T-cell (primary cell): ENCODE measurements around the gene DSCAM. TPM values are rescaled to one million over a fixed set of nuclear protein-coding genes. Genes with fewer than 3 reads are reported as not detected.
"Not testable (repeated sequence)": the region's sequence is repeated elsewhere in the genome, so short reads cannot be mapped to it uniquely, and the experiment has no call there.

ENCODE experiments used
- ATAC-seq, 4 experiments: fragments of 200-7000 bp in 3 of 4; fragments of 150-1000 bp in 1 of 4; cut with Tn5 transposase; replicated peaks in 1 of 4; 1 replicate in 3 of 4; 2 replicates in 1 of 4; pipeline ENCODE4 v1.10.0; 2021; ENCODE audit warnings: moderate library complexity in 3 of 4, mild to moderate bottlenecking in 2 of 4, moderate number of reproducible peaks in 1 of 4
- CTCF ChIA-PET, 2 donors: fragments of 300-600 bp; sonication (Branson Sonifier 250); formaldehyde crosslinking; loops; one replicate each; lab custom pipeline; 2022; ENCODE audit warnings: antibody characterized with exemption in 2 of 2; lab: Charles Lee
- POLR2A ChIA-PET, 2 donors: fragments of 300-600 bp; sonication (Branson Sonifier 250); formaldehyde crosslinking; loops; one replicate each; lab custom pipeline; 2022; ENCODE audit warnings: antibody characterized with exemption in 2 of 2; lab: Charles Lee
- DNase-seq, 35 experiments: peaks; one replicate each; pipeline versions ENCODE4 v3.0.0 to v3.0.0-alpha.2; 2013 to 2023
- H3K27ac ChIP-seq: one replicate; pipeline ENCODE4 v1.5.1; 2013; ENCODE audit warnings: low read length
- H3K27me3 ChIP-seq, 2 experiments: replicated peaks in 1 of 2; 1 replicate in 1 of 2; 2 replicates in 1 of 2; pipeline versions ENCODE4 v1.6.1 to v1.7.0; 2013; ENCODE audit warnings: low read length in 1 of 2, mixed read lengths in 1 of 2; ENCODE audit not compliant: control insufficient read depth in 2 of 2, insufficient read depth in 2 of 2; ENCODE audit errors: extremely low read depth in 1 of 2
- H3K36me3 ChIP-seq, 2 donors: 1 replicate in 1 of 2; 2 replicates in 1 of 2; pipeline versions ENCODE4 v1.6.1 to v1.7.0; 2013; ENCODE audit warnings: low read length in 1 of 2; ENCODE audit not compliant: control insufficient read depth in 2 of 2, insufficient read depth in 1 of 2; ENCODE audit errors: extremely low read depth in 1 of 2
- H3K4me1 ChIP-seq, 2 experiments: 1 replicate in 1 of 2; 2 replicates in 1 of 2; pipeline versions ENCODE4 v1.6.1 to v1.7.0; 2013; ENCODE audit warnings: low read length in 2 of 2, mixed read lengths in 1 of 2; ENCODE audit not compliant: insufficient read depth in 2 of 2, control insufficient read depth in 1 of 2; ENCODE audit errors: extremely low read depth in 1 of 2
- H3K4me3 ChIP-seq, 2 donors: 1 replicate in 1 of 2; 2 replicates in 1 of 2; pipeline versions ENCODE4 v1.5.1 to v1.7.0; 2013; ENCODE audit warnings: mild to moderate bottlenecking in 2 of 2, low read length in 1 of 2, moderate library complexity in 1 of 2; ENCODE audit not compliant: control insufficient read depth in 1 of 2; ENCODE audit errors: extremely low read depth in 1 of 2
- H3K9me3 ChIP-seq: 2 replicates; pipeline ENCODE4 v1.7.0; 2013
- H3K27ac Mint-ChIP-seq, 2 donors: one replicate each; pipeline ENCODE4 v1.8.0; 2020 to 2021; ENCODE audit warnings: mild to moderate bottlenecking in 2 of 2, mixed read lengths in 2 of 2
- H3K27me3 Mint-ChIP-seq, 2 donors: one replicate each; pipeline ENCODE4 v1.8.0; 2021 to 2022; ENCODE audit warnings: mixed read lengths in 2 of 2
- H3K36me3 Mint-ChIP-seq: one replicate; pipeline ENCODE4 v1.8.0; 2021; ENCODE audit warnings: mixed read lengths
- H3K4me1 Mint-ChIP-seq, 3 donors: one replicate each; pipeline ENCODE4 v1.8.0; 2020 to 2022; ENCODE audit warnings: mixed read lengths in 3 of 3, mild to moderate bottlenecking in 1 of 3
- H3K4me3 Mint-ChIP-seq, 3 donors: one replicate each; pipeline ENCODE4 v1.8.0; 2020 to 2022; ENCODE audit warnings: mild to moderate bottlenecking in 3 of 3, mixed read lengths in 3 of 3, moderate library complexity in 3 of 3
- H3K9me3 Mint-ChIP-seq, 3 donors: one replicate each; pipeline ENCODE4 v1.8.0; 2020 to 2022; ENCODE audit warnings: mixed read lengths in 3 of 3
- WGBS: methylation state at CpG from one replicate; pipeline ENCODE4 v1.1.5; 2013; ENCODE audit warnings: missing lambda C conversion rate; ENCODE audit not compliant: insufficient coverage; 5-methylcytosine and 5-hydroxymethylcytosine counted together
- total RNA-seq, 35 experiments: library from RNA in 6 of 35; stranded (reverse) in 6 of 35; fragments of 120-200 nt in 1 of 35; gene quantifications; one replicate each; pipeline versions ENCODE4 v1.2.1 to v1.2.4 and lab custom pipeline; 2013 to 2026

The DSCAM gene
- total RNA-seq, 5 donors from 2014 or later (not counting 1 experiment from before 2014, with no cell fraction given): not detected

DNA sequence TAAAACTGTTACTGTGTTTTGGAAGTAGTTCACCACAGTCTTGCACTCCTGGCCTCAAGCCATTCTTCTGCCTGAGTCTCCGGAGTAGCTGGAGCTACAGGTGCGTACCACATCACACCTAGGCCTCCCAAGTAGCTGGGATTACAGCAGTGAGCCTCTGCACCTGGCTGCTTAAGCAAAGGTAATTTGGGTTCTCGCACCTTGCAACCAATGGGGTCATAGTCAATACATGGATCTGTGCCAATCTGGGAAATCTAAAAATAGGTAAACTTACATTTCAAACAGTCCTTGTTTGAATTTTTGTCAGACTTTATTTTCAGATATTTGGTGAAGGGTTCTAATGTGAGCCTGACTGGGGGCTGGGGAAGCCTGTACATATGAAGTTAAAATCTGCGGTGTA, 513.2 kb downstream of the DSCAM start:
- H3K4me1 Mint-ChIP-seq: no peaks in the 10 kb centered on the region
- CTCF ChIA-PET: no interaction called here

DNA sequence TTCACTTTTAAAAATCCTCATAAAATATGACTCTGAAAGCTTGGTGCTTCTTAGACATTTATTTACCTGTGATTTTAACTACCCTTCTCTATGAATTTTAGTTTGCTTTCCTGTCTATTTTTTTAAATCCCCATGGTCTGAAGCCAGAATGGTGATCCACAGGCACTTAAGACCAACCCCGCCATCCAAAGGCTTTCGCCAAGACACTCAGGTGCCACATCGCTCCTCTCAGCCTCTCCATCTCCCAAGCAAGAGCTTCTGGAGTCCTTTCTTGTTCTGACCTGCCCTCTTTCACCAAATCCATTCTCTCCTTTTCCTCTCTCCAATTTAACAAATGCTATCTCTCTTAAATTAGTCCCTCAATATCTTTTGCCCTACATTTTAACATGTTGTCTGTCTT, 515.2 kb downstream of the DSCAM start:
- no peaks in the 10 kb centered on the region for H3K4me1 ChIP-seq
- no peaks in the 10 kb centered on the region for H3K9me3 ChIP-seq
- Mint-ChIP-seq H3K36me3 (no peaks in the 10 kb centered on the region), H3K4me1 (no peaks in the 10 kb centered on the region), H3K9me3 (peaks cover 2 to 8% (median 4%) of the 10 kb centered on the region in 3 donors), H3K27me3 (no peaks in the 10 kb centered on the region), H3K4me3 (no peak overlapping the region), H3K27ac (no peak overlapping the region)
- WGBS: 81% methylated on average over 3 of the region's 3 CpGs
- CTCF ChIA-PET: no interaction called here
- no peaks in the 10 kb centered on the region for H3K27me3 ChIP-seq
- POLR2A ChIA-PET: no interaction called here
- H3K27ac ChIP-seq: no peak overlapping the region
- ATAC-seq (no peak), DNase-seq (no peak)
- H3K36me3 ChIP-seq: no peaks in the 10 kb centered on the region
- H3K4me3 ChIP-seq: no peak overlapping the region

More for the DNA sequence above, 513.2 kb downstream of the DSCAM start:
- H3K27ac ChIP-seq: no peak overlapping the region
- no peak for DNase-seq
- H3K27ac Mint-ChIP-seq: no peak overlapping the region
- no peak for ATAC-seq
- H3K4me1 ChIP-seq: no peaks in the 10 kb centered on the region
- no peaks in the 10 kb centered on the region for H3K36me3 ChIP-seq
- no peak overlapping the region for H3K4me3 ChIP-seq
- H3K9me3 Mint-ChIP-seq: peaks cover 3 to 6% (median 4%) of the 10 kb centered on the region in 3 donors
- no peaks in the 10 kb centered on the region for H3K27me3 Mint-ChIP-seq
- POLR2A ChIA-PET: no interaction called here
- no peaks in the 10 kb centered on the region for H3K9me3 ChIP-seq
- WGBS: 96% methylated on average over 3 of the region's 4 CpGs
- H3K27me3 ChIP-seq: no peaks in the 10 kb centered on the region
- no peaks in the 10 kb centered on the region for H3K36me3 Mint-ChIP-seq
- no peak overlapping the region for H3K4me3 Mint-ChIP-seq

DNA sequence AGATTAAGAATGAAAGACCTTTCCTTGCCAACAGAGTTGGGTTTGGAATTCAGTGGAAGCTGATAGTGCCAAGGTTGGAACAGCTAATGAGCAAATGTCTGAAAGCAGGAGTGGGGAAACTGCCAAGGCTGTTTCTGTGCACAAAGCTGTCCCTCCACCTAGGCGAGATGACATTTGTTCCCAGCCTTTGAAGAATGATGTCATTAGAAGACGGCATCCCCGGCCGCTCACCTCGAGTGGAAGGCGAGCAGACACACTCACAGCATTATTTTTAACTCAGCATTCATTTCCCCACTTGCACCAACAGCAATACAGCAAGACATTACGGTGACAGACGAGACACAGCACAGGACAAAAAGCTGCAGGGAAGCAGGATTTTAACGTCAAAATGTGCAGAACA, 515.8 kb downstream of the DSCAM start:
- Mint-ChIP-seq H3K27me3 (no peaks in the 10 kb centered on the region), H3K4me1 (no peaks in the 10 kb centered on the region), H3K36me3 (no peaks in the 10 kb centered on the region), H3K4me3 (no peak overlapping the region), H3K9me3 (peaks cover 7 to 8% (median 8%) of the 10 kb centered on the region in 3 donors), H3K27ac (no peak overlapping the region)
- DNase-seq (no peak), ATAC-seq (no peak)
- Histone ChIP-seq H3K36me3 (no peaks in the 10 kb centered on the region), H3K4me1 (no peaks in the 10 kb centered on the region), H3K4me3 (no peak overlapping the region), H3K27ac (no peak overlapping the region), H3K9me3 (no peaks in the 10 kb centered on the region), H3K27me3 (no peaks in the 10 kb centered on the region)
- ChIA-PET CTCF (no interaction called here), POLR2A (no interaction called here)
- 66% methylated on average over 5 of the region's 9 CpGs for WGBS

- no peak overlapping the region for H3K27ac Mint-ChIP-seq
- no peaks in the 10 kb centered on the region for H3K27me3 ChIP-seq
- no peak overlapping the region for H3K4me3 ChIP-seq
- no peaks in the 10 kb centered on the region for H3K9me3 ChIP-seq
- ChIA-PET CTCF (no interaction called here), POLR2A (no interaction called here)
- H3K4me1 ChIP-seq: no peaks in the 10 kb centered on the region
- no peak for DNase-seq
- WGBS: no CpG with 5 or more reads among the region's 1 CpG
- no peak for ATAC-seq
- H3K9me3 Mint-ChIP-seq: peaks cover 8 to 19% (median 17%) of the 10 kb centered on the region in 3 donors
- no peaks in the 10 kb centered on the region for H3K4me1 Mint-ChIP-seq
- no peaks in the 10 kb centered on the region for H3K36me3 Mint-ChIP-seq
- no peaks in the 10 kb centered on the region for H3K27me3 Mint-ChIP-seq
- H3K27ac ChIP-seq: no peak overlapping the region
- H3K36me3 ChIP-seq: no peaks in the 10 kb centered on the region
- H3K4me3 Mint-ChIP-seq: no peak overlapping the region
Observed at GRCh38 chr21:40324389-40324788, 522.6 kb downstream of the DSCAM start.

GRCh38 chr21:40320718-40321117, 526.2 kb downstream of the DSCAM start:
- H3K9me3 ChIP-seq, H3K4me3 ChIP-seq, H3K27me3 ChIP-seq, H3K4me1 Mint-ChIP-seq, H3K36me3 ChIP-seq, H3K4me1 ChIP-seq, H3K27ac ChIP-seq, POLR2A ChIA-PET, H3K27ac Mint-ChIP-seq, H3K4me3 Mint-ChIP-seq, DNase-seq, H3K36me3 Mint-ChIP-seq, H3K27me3 Mint-ChIP-seq, ATAC-seq: not testable (repeated sequence)
- peaks cover 3 to 14% (median 9%) of the 10 kb centered on the region in 3 donors for H3K9me3 Mint-ChIP-seq
- CTCF ChIA-PET: interaction anchor here in 1 of 2 donors (0.7 kb wide), 1 partner anchor 788 kb away, joined by 4 read pairs; no protein-coding TSS in a partner anchor
- WGBS: no CpG with 5 or more reads among the region's 2 CpGs

DNA sequence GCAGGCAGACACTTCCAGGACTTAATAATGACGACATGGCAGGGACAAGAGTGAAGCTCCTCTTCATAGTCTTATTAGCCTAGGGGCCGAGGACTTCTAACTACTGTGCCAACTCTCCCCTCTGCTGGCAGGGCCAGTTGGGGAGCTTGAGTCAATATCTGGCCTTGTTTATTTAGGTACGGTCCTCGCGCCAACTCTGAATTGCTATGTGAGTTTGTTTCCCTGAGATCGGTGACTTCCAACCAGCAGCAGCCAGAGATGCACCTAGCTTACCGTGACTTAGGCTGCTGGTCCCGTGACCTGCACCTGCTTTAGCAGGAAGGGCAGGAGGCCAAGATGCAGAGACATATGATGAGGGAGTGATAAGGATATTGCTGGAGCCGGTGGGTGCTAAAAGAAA, 528.6 kb downstream of the DSCAM start:
- Mint-ChIP-seq H3K27ac (no peak overlapping the region), H3K9me3 (peaks cover 3 to 14% (median 9%) of the 10 kb centered on the region in 3 donors), H3K4me1 (no peaks in the 10 kb centered on the region), H3K4me3 (no peak overlapping the region), H3K27me3 (no peaks in the 10 kb centered on the region), H3K36me3 (no peaks in the 10 kb centered on the region)
- H3K4me1 ChIP-seq: no peaks in the 10 kb centered on the region
- no peak for DNase-seq
- H3K4me3 ChIP-seq: no peak overlapping the region
- CTCF ChIA-PET: no interaction called here
- ATAC-seq: no peak
- H3K9me3 ChIP-seq: no peaks in the 10 kb centered on the region
- no peak overlapping the region for H3K27ac ChIP-seq
- H3K27me3 ChIP-seq: no peaks in the 10 kb centered on the region
- POLR2A ChIA-PET: no interaction called here
- 95% methylated on average over 6 of the region's 9 CpGs for WGBS
- H3K36me3 ChIP-seq: no peaks in the 10 kb centered on the region

- H3K4me1 Mint-ChIP-seq: no peaks in the 10 kb centered on the region
- CTCF ChIA-PET: no interaction called here
- H3K27ac Mint-ChIP-seq: no peak overlapping the region
- no peaks in the 10 kb centered on the region for H3K36me3 Mint-ChIP-seq
- H3K9me3 Mint-ChIP-seq: peaks cover 2 to 3% (median 3%) of the 10 kb centered on the region in 3 donors
- POLR2A ChIA-PET: no interaction called here
- H3K36me3 ChIP-seq: no peaks in the 10 kb centered on the region
- no peak overlapping the region for H3K4me3 Mint-ChIP-seq
- H3K9me3 ChIP-seq: no peaks in the 10 kb centered on the region
- H3K4me1 ChIP-seq: no peaks in the 10 kb centered on the region
- no peak overlapping the region for H3K27ac ChIP-seq
- no peaks in the 10 kb centered on the region for H3K27me3 ChIP-seq
- no CpG with 5 or more reads among the region's 3 CpGs for WGBS
- no peak for ATAC-seq
- H3K4me3 ChIP-seq: no peak overlapping the region
- no peaks in the 10 kb centered on the region for H3K27me3 Mint-ChIP-seq
- DNase-seq: no peak
Observed at GRCh38 chr21:40316104-40316503, 530.9 kb downstream of the DSCAM start.
